Activated naive CD4-positive, alpha-beta T cell treated with anti-CD3 and anti-CD28 coated beads, Interleukin-2, amount 50 U/mL, for 16 hours (primary cell): ENCODE data around the gene RNF146.
"Not testable (repeated sequence)": the region's sequence is repeated elsewhere in the genome, so short reads cannot be mapped to it uniquely, and the experiment has no call there.

ENCODE experiments used
- DNase-seq: peaks from one replicate; pipeline ENCODE4 v3.0.0-alpha.2; 2020

The RNF146 gene

GRCh38 chr6:127288705-127289104, 22.0 kb downstream of the RNF146 start:
- no peak for DNase-seq

- DNase-seq, result no peak
These were observed 23.3 kb downstream of the RNF146 start for GRCh38 chr6:127289934-127290333.

- no peak for DNase-seq
These were observed 24.0 kb downstream of the RNF146 start for GRCh38 chr6:127290391-127291265.

- no peak for DNase-seq
These were observed 24.8 kb downstream of the RNF146 start for GRCh38 chr6:127291495-127291894.

- DNase-seq, result no peak
These were observed 30.9 kb downstream of the RNF146 start for GRCh38 chr6:127297502-127298070.

- DNase-seq, result no peak
These were observed 31.8 kb downstream of the RNF146 start for GRCh38 chr6:127298475-127298874.

- DNase-seq, result no peak
These were observed 33.0 kb downstream of the RNF146 start for GRCh38 chr6:127299522-127300240.

GRCh38 chr6:127300411-127300810, 33.7 kb downstream of the RNF146 start:
- DNase-seq, result no peak

- no peak for DNase-seq
These were observed 34.6 kb downstream of the RNF146 start for GRCh38 chr6:127301199-127301700.

- peak; percentile 42 for DNase-seq
These were observed 36.3 kb downstream of the RNF146 start for GRCh38 chr6:127302728-127303660.

GRCh38 chr6:127303917-127304316, 37.3 kb downstream of the RNF146 start:
- no peak for DNase-seq

- DNase-seq, result no peak
These were observed 39.1 kb downstream of the RNF146 start for GRCh38 chr6:127305741-127306140.

GRCh38 chr6:127317388-127318128, 50.9 kb downstream of the RNF146 start:
- no peak for DNase-seq

- DNase-seq, result no peak
These were observed 53.0 kb downstream of the RNF146 start for GRCh38 chr6:127319686-127320085.

GRCh38 chr6:127328043-127328609, 61.5 kb downstream of the RNF146 start:
- no peak for DNase-seq

GRCh38 chr6:127331256-127331655, 64.6 kb downstream of the RNF146 start:
- DNase-seq, result not testable (repeated sequence)

- DNase-seq, result no peak
These were observed 65.8 kb downstream of the RNF146 start for GRCh38 chr6:127332383-127332961.
